HEK293 (cell line): ENCODE results near the gene HESX1.

Experiments
- CTCF ChIA-PET: fragments of 350-600 bp; formaldehyde crosslinking; extraction: SDS; loops from one replicate; lab custom pipeline; 2021; ENCODE audit warnings: antibody characterized with exemption; lab: Yijun Ruan, JAX
- POLR2A ChIA-PET: fragments of 300-600 bp; formaldehyde crosslinking; extraction: SDS; loops from one replicate; lab custom pipeline; 2020; ENCODE audit warnings: antibody characterized with exemption, inconsistent platforms; lab: Yijun Ruan, JAX
- H3K27ac ChIP-seq: fragments of 200-500 bp; sonication (Bioruptor generic); 2 replicates; pipeline ENCODE4 v1.5.1; 2014; ENCODE audit warnings: low read depth, low read length, control low read depth, inconsistent platforms; ENCODE audit errors: extremely low read depth
- H3K36me3 ChIP-seq, 2 experiments: fragments of 200-500 bp in 1 of 2; sonication (Bioruptor generic) in 1 of 2; 1 replicate in 1 of 2; 2 replicates in 1 of 2; pipeline ENCODE4 v1.5.1; 2014 to 2017; ENCODE audit warnings: inconsistent platforms in 2 of 2, low read length in 2 of 2; ENCODE audit not compliant: control insufficient read depth in 2 of 2, insufficient read depth in 1 of 2
- H3K4me1 ChIP-seq: fragments of 200-500 bp; sonication (Bioruptor generic); 2 replicates; pipeline ENCODE4 v1.5.1; 2014; ENCODE audit warnings: mild to moderate bottlenecking, low read length, inconsistent platforms; ENCODE audit not compliant: control insufficient read depth, insufficient read depth
- H3K4me3 ChIP-seq: 2 replicates; pipeline ENCODE4 v1.5.1; 2011; ENCODE audit warnings: low read depth, mild to moderate bottlenecking, control low read depth, low read length, moderate library complexity
- H3K9me3 ChIP-seq: fragments of 200-500 bp; sonication (Bioruptor generic); 2 replicates; pipeline ENCODE4 v1.5.1; 2014; ENCODE audit warnings: low read depth, low read length, inconsistent platforms; ENCODE audit not compliant: control insufficient read depth, insufficient read depth
- BCL6B ChIP-seq: fragments of 450-650 bp; formaldehyde crosslinking; IDR thresholded peaks from 2 replicates; pipeline ENCODE4 v1.5.1; 2017; ENCODE audit warnings: missing biosample characterization, missing genetic modification characterization
- MZF1 ChIP-seq: fragments of 450-650 bp; formaldehyde crosslinking; IDR thresholded peaks from 2 replicates; pipeline ENCODE4 v1.5.1; 2017; ENCODE audit warnings: missing biosample characterization, missing genetic modification characterization, borderline replicate concordance
- ZBTB11 ChIP-seq: fragments of 450-650 bp; formaldehyde crosslinking; conservative IDR thresholded peaks from 2 replicates; pipeline ENCODE4 v1.5.1; 2016; ENCODE audit warnings: low read depth, missing biosample characterization, missing genetic modification characterization
- ZBTB21 ChIP-seq: fragments of 450-650 bp; formaldehyde crosslinking; IDR thresholded peaks from 2 replicates; pipeline ENCODE4 v1.5.1; 2017; ENCODE audit warnings: missing biosample characterization, missing genetic modification characterization
- ZEB2 ChIP-seq: fragments of 450-650 bp; formaldehyde crosslinking; IDR thresholded peaks from 2 replicates; pipeline ENCODE4 v1.5.1; 2016; ENCODE audit warnings: missing biosample characterization, missing genetic modification characterization
- ZNF112 ChIP-seq: fragments of 450-650 bp; formaldehyde crosslinking; IDR thresholded peaks from 2 replicates; pipeline ENCODE4 v1.5.0; 2017; ENCODE audit warnings: missing biosample characterization, missing genetic modification characterization
- ZNF155 ChIP-seq: fragments of 450-650 bp; formaldehyde crosslinking; IDR thresholded peaks from 2 replicates; pipeline ENCODE4 v1.5.1; 2016; ENCODE audit warnings: missing biosample characterization, missing genetic modification characterization
- ZNF2 ChIP-seq: fragments of 450-650 bp; formaldehyde crosslinking; IDR thresholded peaks from 2 replicates; pipeline ENCODE4 v1.5.1; 2016; ENCODE audit warnings: missing biosample characterization, missing genetic modification characterization
- ZNF324 ChIP-seq: fragments of 450-650 bp; formaldehyde crosslinking; IDR thresholded peaks from 2 replicates; pipeline ENCODE4 v1.5.1; 2016; ENCODE audit warnings: missing biosample characterization, missing genetic modification characterization
- ZNF560 ChIP-seq: fragments of 450-650 bp; formaldehyde crosslinking; IDR thresholded peaks from 2 replicates; pipeline ENCODE4 v1.5.1; 2017; ENCODE audit warnings: missing biosample characterization, missing genetic modification characterization, borderline replicate concordance
- ZNF701 ChIP-seq: fragments of 450-650 bp; formaldehyde crosslinking; IDR thresholded peaks from 2 replicates; pipeline ENCODE4 v1.5.1; 2016; ENCODE audit warnings: missing biosample characterization, missing genetic modification characterization
- ZNF837 ChIP-seq: fragments of 450-650 bp; formaldehyde crosslinking; IDR thresholded peaks from 2 replicates; pipeline ENCODE4 v1.5.1; 2016; ENCODE audit warnings: missing biosample characterization, missing genetic modification characterization
- ZNF843 ChIP-seq: fragments of 450-650 bp; formaldehyde crosslinking; IDR thresholded peaks from 2 replicates; pipeline ENCODE4 v1.5.1; 2016; ENCODE audit warnings: missing biosample characterization, missing genetic modification characterization
- TF ChIP-seq, protein P1 (sequence below): fragments of 450-650 bp; formaldehyde crosslinking; IDR thresholded peaks from 2 replicates; pipeline ENCODE4 v1.5.1; 2017; ENCODE audit warnings: missing biosample characterization, missing genetic modification characterization
- TF ChIP-seq, protein P2 (sequence below): fragments of 450-650 bp; formaldehyde crosslinking; IDR thresholded peaks from 2 replicates; pipeline ENCODE4 v1.5.1; 2016; ENCODE audit warnings: missing biosample characterization, missing genetic modification characterization, borderline replicate concordance
- TF ChIP-seq, protein P3 (sequence below): fragments of 450-650 bp; formaldehyde crosslinking; IDR thresholded peaks from 2 replicates; pipeline ENCODE4 v1.5.1; 2016; ENCODE audit warnings: missing biosample characterization, missing genetic modification characterization, borderline replicate concordance
- TF ChIP-seq, protein P4 (sequence below): sonication (generic); formaldehyde crosslinking; IDR thresholded peaks from 2 replicates; pipeline ENCODE4 v1.8.1; 2022; ENCODE audit warnings: mild to moderate bottlenecking, moderate library complexity, missing genetic modification reagents

Gene HESX1

GRCh38 chr3:57168151-57168550, 31.6 kb downstream of the HESX1 start:
- H3K27ac ChIP-seq: no peak overlapping the region
- ChIA-PET POLR2A (no interaction called here), CTCF (no interaction called here)
- no peaks in the 10 kb centered on the region for H3K36me3 ChIP-seq
- H3K9me3 ChIP-seq: no peaks in the 10 kb centered on the region
- H3K4me3 ChIP-seq: no peak overlapping the region
- H3K4me1 ChIP-seq: no peaks in the 10 kb centered on the region
- TF ChIP-seq, protein P1, sequence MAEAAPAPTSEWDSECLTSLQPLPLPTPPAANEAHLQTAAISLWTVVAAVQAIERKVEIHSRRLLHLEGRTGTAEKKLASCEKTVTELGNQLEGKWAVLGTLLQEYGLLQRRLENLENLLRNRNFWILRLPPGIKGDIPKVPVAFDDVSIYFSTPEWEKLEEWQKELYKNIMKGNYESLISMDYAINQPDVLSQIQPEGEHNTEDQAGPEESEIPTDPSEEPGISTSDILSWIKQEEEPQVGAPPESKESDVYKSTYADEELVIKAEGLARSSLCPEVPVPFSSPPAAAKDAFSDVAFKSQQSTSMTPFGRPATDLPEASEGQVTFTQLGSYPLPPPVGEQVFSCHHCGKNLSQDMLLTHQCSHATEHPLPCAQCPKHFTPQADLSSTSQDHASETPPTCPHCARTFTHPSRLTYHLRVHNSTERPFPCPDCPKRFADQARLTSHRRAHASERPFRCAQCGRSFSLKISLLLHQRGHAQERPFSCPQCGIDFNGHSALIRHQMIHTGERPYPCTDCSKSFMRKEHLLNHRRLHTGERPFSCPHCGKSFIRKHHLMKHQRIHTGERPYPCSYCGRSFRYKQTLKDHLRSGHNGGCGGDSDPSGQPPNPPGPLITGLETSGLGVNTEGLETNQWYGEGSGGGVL (tag by site-specific recombination): no peak
- TF ChIP-seq ZNF112 (tag by site-specific recombination): no peak
- no peak for TF ChIP-seq ZNF701 (tag by site-specific recombination)
- TF ChIP-seq ZEB2 (tag by site-specific recombination): no peak
- TF ChIP-seq ZNF837 (tag by site-specific recombination): no peak
- TF ChIP-seq, protein P2, sequence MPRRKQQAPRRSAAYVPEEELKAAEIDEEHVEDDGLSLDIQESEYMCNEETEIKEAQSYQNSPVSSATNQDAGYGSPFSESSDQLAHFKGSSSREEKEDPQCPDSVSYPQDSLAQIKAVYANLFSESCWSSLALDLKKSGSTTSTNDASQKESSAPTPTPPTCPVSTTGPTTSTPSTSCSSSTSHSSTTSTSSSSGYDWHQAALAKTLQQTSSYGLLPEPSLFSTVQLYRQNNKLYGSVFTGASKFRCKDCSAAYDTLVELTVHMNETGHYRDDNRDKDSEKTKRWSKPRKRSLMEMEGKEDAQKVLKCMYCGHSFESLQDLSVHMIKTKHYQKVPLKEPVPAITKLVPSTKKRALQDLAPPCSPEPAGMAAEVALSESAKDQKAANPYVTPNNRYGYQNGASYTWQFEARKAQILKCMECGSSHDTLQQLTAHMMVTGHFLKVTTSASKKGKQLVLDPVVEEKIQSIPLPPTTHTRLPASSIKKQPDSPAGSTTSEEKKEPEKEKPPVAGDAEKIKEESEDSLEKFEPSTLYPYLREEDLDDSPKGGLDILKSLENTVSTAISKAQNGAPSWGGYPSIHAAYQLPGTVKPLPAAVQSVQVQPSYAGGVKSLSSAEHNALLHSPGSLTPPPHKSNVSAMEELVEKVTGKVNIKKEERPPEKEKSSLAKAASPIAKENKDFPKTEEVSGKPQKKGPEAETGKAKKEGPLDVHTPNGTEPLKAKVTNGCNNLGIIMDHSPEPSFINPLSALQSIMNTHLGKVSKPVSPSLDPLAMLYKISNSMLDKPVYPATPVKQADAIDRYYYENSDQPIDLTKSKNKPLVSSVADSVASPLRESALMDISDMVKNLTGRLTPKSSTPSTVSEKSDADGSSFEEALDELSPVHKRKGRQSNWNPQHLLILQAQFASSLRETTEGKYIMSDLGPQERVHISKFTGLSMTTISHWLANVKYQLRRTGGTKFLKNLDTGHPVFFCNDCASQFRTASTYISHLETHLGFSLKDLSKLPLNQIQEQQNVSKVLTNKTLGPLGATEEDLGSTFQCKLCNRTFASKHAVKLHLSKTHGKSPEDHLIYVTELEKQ (tag by site-specific recombination): no peak
- TF ChIP-seq ZNF155 (tag by site-specific recombination): no peak
- TF ChIP-seq BCL6B: no peak
- no peak for TF ChIP-seq ZNF324 (tag by site-specific recombination)
- TF ChIP-seq ZNF843 (tag by site-specific recombination): no peak
- TF ChIP-seq, protein P3, sequence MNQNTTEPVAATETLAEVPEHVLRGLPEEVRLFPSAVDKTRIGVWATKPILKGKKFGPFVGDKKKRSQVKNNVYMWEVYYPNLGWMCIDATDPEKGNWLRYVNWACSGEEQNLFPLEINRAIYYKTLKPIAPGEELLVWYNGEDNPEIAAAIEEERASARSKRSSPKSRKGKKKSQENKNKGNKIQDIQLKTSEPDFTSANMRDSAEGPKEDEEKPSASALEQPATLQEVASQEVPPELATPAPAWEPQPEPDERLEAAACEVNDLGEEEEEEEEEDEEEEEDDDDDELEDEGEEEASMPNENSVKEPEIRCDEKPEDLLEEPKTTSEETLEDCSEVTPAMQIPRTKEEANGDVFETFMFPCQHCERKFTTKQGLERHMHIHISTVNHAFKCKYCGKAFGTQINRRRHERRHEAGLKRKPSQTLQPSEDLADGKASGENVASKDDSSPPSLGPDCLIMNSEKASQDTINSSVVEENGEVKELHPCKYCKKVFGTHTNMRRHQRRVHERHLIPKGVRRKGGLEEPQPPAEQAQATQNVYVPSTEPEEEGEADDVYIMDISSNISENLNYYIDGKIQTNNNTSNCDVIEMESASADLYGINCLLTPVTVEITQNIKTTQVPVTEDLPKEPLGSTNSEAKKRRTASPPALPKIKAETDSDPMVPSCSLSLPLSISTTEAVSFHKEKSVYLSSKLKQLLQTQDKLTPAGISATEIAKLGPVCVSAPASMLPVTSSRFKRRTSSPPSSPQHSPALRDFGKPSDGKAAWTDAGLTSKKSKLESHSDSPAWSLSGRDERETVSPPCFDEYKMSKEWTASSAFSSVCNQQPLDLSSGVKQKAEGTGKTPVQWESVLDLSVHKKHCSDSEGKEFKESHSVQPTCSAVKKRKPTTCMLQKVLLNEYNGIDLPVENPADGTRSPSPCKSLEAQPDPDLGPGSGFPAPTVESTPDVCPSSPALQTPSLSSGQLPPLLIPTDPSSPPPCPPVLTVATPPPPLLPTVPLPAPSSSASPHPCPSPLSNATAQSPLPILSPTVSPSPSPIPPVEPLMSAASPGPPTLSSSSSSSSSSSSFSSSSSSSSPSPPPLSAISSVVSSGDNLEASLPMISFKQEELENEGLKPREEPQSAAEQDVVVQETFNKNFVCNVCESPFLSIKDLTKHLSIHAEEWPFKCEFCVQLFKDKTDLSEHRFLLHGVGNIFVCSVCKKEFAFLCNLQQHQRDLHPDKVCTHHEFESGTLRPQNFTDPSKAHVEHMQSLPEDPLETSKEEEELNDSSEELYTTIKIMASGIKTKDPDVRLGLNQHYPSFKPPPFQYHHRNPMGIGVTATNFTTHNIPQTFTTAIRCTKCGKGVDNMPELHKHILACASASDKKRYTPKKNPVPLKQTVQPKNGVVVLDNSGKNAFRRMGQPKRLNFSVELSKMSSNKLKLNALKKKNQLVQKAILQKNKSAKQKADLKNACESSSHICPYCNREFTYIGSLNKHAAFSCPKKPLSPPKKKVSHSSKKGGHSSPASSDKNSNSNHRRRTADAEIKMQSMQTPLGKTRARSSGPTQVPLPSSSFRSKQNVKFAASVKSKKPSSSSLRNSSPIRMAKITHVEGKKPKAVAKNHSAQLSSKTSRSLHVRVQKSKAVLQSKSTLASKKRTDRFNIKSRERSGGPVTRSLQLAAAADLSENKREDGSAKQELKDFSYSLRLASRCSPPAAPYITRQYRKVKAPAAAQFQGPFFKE: no peak
- TF ChIP-seq, protein P4, sequence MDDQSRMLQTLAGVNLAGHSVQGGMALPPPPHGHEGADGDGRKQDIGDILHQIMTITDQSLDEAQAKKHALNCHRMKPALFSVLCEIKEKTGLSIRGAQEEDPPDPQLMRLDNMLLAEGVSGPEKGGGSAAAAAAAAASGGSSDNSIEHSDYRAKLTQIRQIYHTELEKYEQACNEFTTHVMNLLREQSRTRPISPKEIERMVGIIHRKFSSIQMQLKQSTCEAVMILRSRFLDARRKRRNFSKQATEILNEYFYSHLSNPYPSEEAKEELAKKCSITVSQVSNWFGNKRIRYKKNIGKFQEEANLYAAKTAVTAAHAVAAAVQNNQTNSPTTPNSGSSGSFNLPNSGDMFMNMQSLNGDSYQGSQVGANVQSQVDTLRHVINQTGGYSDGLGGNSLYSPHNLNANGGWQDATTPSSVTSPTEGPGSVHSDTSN (CRISPR knock-in tag): no peak
- no peak for TF ChIP-seq MZF1 (tag by site-specific recombination)
- no peak for TF ChIP-seq ZNF560
- no peak for TF ChIP-seq ZBTB11
- TF ChIP-seq ZBTB21: no peak
- no peak for TF ChIP-seq ZNF2
